HepG2 (cell line): ENCODE measurements around the gene USE1. TPM values are rescaled to one million over a fixed set of nuclear protein-coding genes. Genes with fewer than 3 reads are reported as not detected.

ENCODE experiments used
- HNRNPLL ChIP-seq: fragments of 200-400 bp; formaldehyde crosslinking; IDR thresholded peaks from 2 replicates; pipeline ENCODE4 v1.6.1; 2017; ENCODE audit warnings: mild to moderate bottlenecking, low read depth, low read length; ENCODE audit not compliant: poor library complexity, severe bottlenecking
- HOXA5 ChIP-seq: sonication (generic); formaldehyde crosslinking; IDR thresholded peaks from 2 replicates; pipeline ENCODE4 v1.4.0; 2020; ENCODE audit warnings: missing genetic modification reagents
- KLF16 ChIP-seq, 2 experiments: sonication (generic) in 1 of 2; formaldehyde crosslinking in 1 of 2; IDR thresholded peaks; 2 replicates each; pipeline versions ENCODE4 v1.6.1 to v1.8.0; 2016 to 2023; ENCODE audit warnings: missing genetic modification reagents in 2 of 2, missing compliant biosample characterization in 1 of 2
- MIER3 ChIP-seq: IDR thresholded peaks from 2 replicates; pipeline ENCODE4 v1.6.1; 2016; ENCODE audit warnings: missing compliant biosample characterization, borderline replicate concordance
- MTA3 ChIP-seq: sonication (generic); formaldehyde crosslinking; IDR thresholded peaks from 2 replicates; pipeline ENCODE4 v1.4.0; 2020; ENCODE audit warnings: missing genetic modification reagents
- NCOA2 ChIP-seq: sonication (generic); formaldehyde crosslinking; IDR thresholded peaks from 2 replicates; pipeline ENCODE4 v1.8.0; 2022; ENCODE audit warnings: inconsistent platforms
- PAF1 ChIP-seq: IDR thresholded peaks from 2 replicates; pipeline ENCODE4 v1.6.1; 2016; ENCODE audit warnings: missing genetic modification reagents, missing compliant biosample characterization
- PHF21A ChIP-seq: sonication (generic); formaldehyde crosslinking; IDR thresholded peaks from 2 replicates; pipeline ENCODE4 v1.5.0; 2020; ENCODE audit warnings: mild to moderate bottlenecking, missing genetic modification reagents
- PRPF4 ChIP-seq: fragments of 200-400 bp; formaldehyde crosslinking; IDR thresholded peaks from 2 replicates; pipeline ENCODE4 v1.6.1; 2016; ENCODE audit warnings: low read length, low read depth; ENCODE audit not compliant: poor library complexity, severe bottlenecking
- RAD21 ChIP-seq: fragments of 450-650 bp; formaldehyde crosslinking; IDR thresholded peaks from 2 replicates; pipeline ENCODE4 v1.5.0; 2020; ENCODE audit warnings: mild to moderate bottlenecking
- U2AF1 ChIP-seq: fragments of 200-400 bp; formaldehyde crosslinking; optimal IDR thresholded peaks from 2 replicates; pipeline ENCODE3; 2017; ENCODE audit warnings: mild to moderate bottlenecking, low read depth, low read length
- XBP1 ChIP-seq: sonication (generic); formaldehyde crosslinking; IDR thresholded peaks from 2 replicates; pipeline ENCODE4 v1.5.0; 2020; ENCODE audit warnings: missing genetic modification reagents
- ZBTB20 ChIP-seq: sonication (generic); formaldehyde crosslinking; IDR thresholded peaks from 2 replicates; pipeline ENCODE4 v1.8.1; 2023; ENCODE audit warnings: missing genetic modification reagents, low read depth, mild to moderate bottlenecking, borderline replicate concordance
- ZMAT3 ChIP-seq: sonication (generic); formaldehyde crosslinking; conservative IDR thresholded peaks from 2 replicates; pipeline ENCODE4 v1.7.0; 2021; ENCODE audit warnings: missing genetic modification reagents
- ZNF296 ChIP-seq: sonication (generic); formaldehyde crosslinking; conservative IDR thresholded peaks from 2 replicates; pipeline ENCODE4 v1.5.0; 2020; ENCODE audit warnings: mild to moderate bottlenecking, missing genetic modification reagents
- ZNF382 ChIP-seq: sonication (generic); formaldehyde crosslinking; IDR thresholded peaks from 2 replicates; pipeline ENCODE4 v1.5.0; 2020; ENCODE audit warnings: missing genetic modification reagents, mild to moderate bottlenecking, borderline replicate concordance
- ZNF44 ChIP-seq: sonication (generic); formaldehyde crosslinking; IDR thresholded peaks from 2 replicates; pipeline ENCODE4 v1.5.1; 2020; ENCODE audit warnings: mild to moderate bottlenecking, missing genetic modification reagents
- ZSCAN9 ChIP-seq: IDR thresholded peaks from 2 replicates; pipeline ENCODE4 v1.6.1; 2016; ENCODE audit warnings: borderline replicate concordance
- polyA plus RNA-seq, 8 experiments: library from polyadenylated mRNA; depleted of rRNA in 3 of 8; stranded (reverse) in 7 of 8; unstranded in 1 of 8; fragments of >200 nt; fragmentation: Illumina TruSeq in 4 of 8; extraction: Trizol in 4 of 8; gene quantifications; 2 replicates each; pipeline versions ENCODE4 v1.2.1 to v1.2.3, GENCODE V29; 2011 to 2016; ENCODE audit warnings: low read depth in 4 of 8, missing spikeins in 1 of 8, mixed read lengths in 1 of 8; ENCODE audit not compliant: insufficient read depth in 1 of 8
- total RNA-seq, 5 experiments: library from RNA; depleted of rRNA; stranded (reverse); fragments of >200 nt; fragmentation: Illumina TruSeq; extraction: Trizol; gene quantifications; 2 replicates each; pipeline ENCODE4 v1.2.3, GENCODE V29; 2016; ENCODE audit warnings: low read depth in 1 of 5
- TF ChIP-seq, protein P1 (sequence below): sonication (generic); formaldehyde crosslinking; IDR thresholded peaks from 2 replicates; pipeline ENCODE4 v1.5.1; 2020; ENCODE audit warnings: mild to moderate bottlenecking, missing genetic modification reagents, moderate library complexity
- TF ChIP-seq, protein P2 (sequence below): sonication (generic); formaldehyde crosslinking; IDR thresholded peaks from 2 replicates; pipeline ENCODE4 v1.5.0; 2020; ENCODE audit warnings: mild to moderate bottlenecking, missing genetic modification reagents
- TF ChIP-seq, protein P3 (sequence below): sonication (generic); formaldehyde crosslinking; IDR thresholded peaks from 2 replicates; pipeline ENCODE4 v1.4.0; 2020; ENCODE audit warnings: missing genetic modification reagents, low read depth, mild to moderate bottlenecking, borderline replicate concordance
- TF ChIP-seq, protein P4 (sequence below): sonication (generic); formaldehyde crosslinking; IDR thresholded peaks from 2 replicates; pipeline ENCODE4 v1.4.0; 2020; ENCODE audit warnings: missing genetic modification reagents

USE1 gene
- total and polyA plus RNA-seq, 2 of the 13 experiments (the other 11 are each of a cell fraction or from before 2014, with no cell fraction given): 9.9 to 17.6 TPM

- TF ChIP-seq, protein P1, sequence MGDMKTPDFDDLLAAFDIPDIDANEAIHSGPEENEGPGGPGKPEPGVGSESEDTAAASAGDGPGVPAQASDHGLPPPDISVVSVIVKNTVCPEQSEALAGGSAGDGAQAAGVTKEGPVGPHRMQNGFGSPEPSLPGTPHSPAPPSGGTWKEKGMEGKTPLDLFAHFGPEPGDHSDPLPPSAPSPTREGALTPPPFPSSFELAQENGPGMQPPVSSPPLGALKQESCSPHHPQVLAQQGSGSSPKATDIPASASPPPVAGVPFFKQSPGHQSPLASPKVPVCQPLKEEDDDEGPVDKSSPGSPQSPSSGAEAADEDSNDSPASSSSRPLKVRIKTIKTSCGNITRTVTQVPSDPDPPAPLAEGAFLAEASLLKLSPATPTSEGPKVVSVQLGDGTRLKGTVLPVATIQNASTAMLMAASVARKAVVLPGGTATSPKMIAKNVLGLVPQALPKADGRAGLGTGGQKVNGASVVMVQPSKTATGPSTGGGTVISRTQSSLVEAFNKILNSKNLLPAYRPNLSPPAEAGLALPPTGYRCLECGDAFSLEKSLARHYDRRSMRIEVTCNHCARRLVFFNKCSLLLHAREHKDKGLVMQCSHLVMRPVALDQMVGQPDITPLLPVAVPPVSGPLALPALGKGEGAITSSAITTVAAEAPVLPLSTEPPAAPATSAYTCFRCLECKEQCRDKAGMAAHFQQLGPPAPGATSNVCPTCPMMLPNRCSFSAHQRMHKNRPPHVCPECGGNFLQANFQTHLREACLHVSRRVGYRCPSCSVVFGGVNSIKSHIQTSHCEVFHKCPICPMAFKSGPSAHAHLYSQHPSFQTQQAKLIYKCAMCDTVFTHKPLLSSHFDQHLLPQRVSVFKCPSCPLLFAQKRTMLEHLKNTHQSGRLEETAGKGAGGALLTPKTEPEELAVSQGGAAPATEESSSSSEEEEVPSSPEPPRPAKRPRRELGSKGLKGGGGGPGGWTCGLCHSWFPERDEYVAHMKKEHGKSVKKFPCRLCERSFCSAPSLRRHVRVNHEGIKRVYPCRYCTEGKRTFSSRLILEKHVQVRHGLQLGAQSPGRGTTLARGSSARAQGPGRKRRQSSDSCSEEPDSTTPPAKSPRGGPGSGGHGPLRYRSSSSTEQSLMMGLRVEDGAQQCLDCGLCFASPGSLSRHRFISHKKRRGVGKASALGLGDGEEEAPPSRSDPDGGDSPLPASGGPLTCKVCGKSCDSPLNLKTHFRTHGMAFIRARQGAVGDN (CRISPR knock-in tag): peak; percentile 75
- peak; percentile 71 for TF ChIP-seq U2AF1
- peak in 1 of 2 experiments; percentile 61; a peak in 1 of 4 replicates for TF ChIP-seq KLF16 (CRISPR knock-in tag; IDR thresholded peaks at IDR 0.05)
- TF ChIP-seq ZBTB20 (CRISPR knock-in tag): 0 out of 2 replicates have a peak, but pooled peaks have one; percentile 35
- TF ChIP-seq PAF1 (CRISPR knock-in tag): no peak
- TF ChIP-seq NCOA2 (CRISPR knock-in tag): no peak
- TF ChIP-seq, protein P2, sequence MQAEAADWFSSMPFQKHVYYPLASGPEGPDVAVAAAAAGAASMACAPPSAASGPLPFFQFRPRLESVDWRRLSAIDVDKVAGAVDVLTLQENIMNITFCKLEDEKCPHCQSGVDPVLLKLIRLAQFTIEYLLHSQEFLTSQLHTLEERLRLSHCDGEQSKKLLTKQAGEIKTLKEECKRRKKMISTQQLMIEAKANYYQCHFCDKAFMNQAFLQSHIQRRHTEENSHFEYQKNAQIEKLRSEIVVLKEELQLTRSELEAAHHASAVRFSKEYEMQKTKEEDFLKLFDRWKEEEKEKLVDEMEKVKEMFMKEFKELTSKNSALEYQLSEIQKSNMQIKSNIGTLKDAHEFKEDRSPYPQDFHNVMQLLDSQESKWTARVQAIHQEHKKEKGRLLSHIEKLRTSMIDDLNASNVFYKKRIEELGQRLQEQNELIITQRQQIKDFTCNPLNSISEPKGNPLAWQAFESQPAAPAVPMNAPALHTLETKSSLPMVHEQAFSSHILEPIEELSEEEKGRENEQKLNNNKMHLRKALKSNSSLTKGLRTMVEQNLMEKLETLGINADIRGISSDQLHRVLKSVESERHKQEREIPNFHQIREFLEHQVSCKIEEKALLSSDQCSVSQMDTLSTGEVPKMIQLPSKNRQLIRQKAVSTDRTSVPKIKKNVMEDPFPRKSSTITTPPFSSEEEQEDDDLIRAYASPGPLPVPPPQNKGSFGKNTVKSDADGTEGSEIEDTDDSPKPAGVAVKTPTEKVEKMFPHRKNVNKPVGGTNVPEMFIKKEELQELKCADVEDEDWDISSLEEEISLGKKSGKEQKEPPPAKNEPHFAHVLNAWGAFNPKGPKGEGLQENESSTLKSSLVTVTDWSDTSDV (CRISPR knock-in tag): no peak
- no peak for TF ChIP-seq ZSCAN9
- TF ChIP-seq ZNF382 (CRISPR knock-in tag): no peak
- TF ChIP-seq PRPF4: no peak
- no peak for TF ChIP-seq ZNF296
- TF ChIP-seq MIER3: peak; percentile 54; the same call in 1 of the 2 replicates
- no peak for TF ChIP-seq HNRNPLL
- TF ChIP-seq ZMAT3: 0 out of 2 replicates have a peak, but pooled peaks have one; percentile 36
- TF ChIP-seq XBP1 (CRISPR knock-in tag): no peak
- peak; percentile 76 for TF ChIP-seq RAD21 (CRISPR knock-in tag)
- TF ChIP-seq, protein P3, sequence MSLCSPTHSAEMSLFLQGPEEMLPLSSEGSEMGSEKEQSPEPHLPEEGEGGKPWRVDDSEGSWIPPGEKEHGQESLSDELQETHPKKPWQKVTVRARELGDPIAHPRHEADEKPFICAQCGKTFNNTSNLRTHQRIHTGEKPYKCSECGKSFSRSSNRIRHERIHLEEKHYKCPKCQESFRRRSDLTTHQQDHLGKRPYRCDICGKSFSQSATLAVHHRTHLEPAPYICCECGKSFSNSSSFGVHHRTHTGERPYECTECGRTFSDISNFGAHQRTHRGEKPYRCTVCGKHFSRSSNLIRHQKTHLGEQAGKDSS (CRISPR knock-in tag): peak; percentile 63; the same call in 1 of the 2 replicates
- peak; percentile 41; the same call in 1 of the 2 replicates for TF ChIP-seq HOXA5 (CRISPR knock-in tag)
- TF ChIP-seq, protein P4, sequence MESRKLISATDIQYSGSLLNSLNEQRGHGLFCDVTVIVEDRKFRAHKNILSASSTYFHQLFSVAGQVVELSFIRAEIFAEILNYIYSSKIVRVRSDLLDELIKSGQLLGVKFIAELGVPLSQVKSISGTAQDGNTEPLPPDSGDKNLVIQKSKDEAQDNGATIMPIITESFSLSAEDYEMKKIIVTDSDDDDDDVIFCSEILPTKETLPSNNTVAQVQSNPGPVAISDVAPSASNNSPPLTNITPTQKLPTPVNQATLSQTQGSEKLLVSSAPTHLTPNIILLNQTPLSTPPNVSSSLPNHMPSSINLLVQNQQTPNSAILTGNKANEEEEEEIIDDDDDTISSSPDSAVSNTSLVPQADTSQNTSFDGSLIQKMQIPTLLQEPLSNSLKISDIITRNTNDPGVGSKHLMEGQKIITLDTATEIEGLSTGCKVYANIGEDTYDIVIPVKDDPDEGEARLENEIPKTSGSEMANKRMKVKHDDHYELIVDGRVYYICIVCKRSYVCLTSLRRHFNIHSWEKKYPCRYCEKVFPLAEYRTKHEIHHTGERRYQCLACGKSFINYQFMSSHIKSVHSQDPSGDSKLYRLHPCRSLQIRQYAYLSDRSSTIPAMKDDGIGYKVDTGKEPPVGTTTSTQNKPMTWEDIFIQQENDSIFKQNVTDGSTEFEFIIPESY (CRISPR knock-in tag): peak; percentile 72
- TF ChIP-seq MTA3 (CRISPR knock-in tag): no peak
- TF ChIP-seq ZNF44 (CRISPR knock-in tag): no peak
- no peak for TF ChIP-seq PHF21A (CRISPR knock-in tag)
These were observed 45.7 kb downstream of the USE1 start (continued) for GRCh38 chr19:17260842-17261325.
